Uterus (tissue), 2 donors: ENCODE results near the gene GLS.

Source experiments
- CTCF ChIP-seq, 4 experiments: fragments of 200-600 bp in 2 of 4; fragments of 450-650 bp in 2 of 4; sonication (generic) in 2 of 4; IDR thresholded peaks; one replicate each; pipeline ENCODE4 v1.5.1; 2016 to 2019; ENCODE audit warnings: antibody characterized with exemption in 4 of 4, mild to moderate bottlenecking in 2 of 4, moderate library complexity in 1 of 4
- POLR2A ChIP-seq, 2 donors: fragments of 450-650 bp; IDR thresholded peaks; one replicate each; pipeline ENCODE4 v1.6.1; 2016; ENCODE audit warnings: antibody characterized with exemption in 2 of 2, mild to moderate bottlenecking in 1 of 2, moderate library complexity in 1 of 2

DNA sequence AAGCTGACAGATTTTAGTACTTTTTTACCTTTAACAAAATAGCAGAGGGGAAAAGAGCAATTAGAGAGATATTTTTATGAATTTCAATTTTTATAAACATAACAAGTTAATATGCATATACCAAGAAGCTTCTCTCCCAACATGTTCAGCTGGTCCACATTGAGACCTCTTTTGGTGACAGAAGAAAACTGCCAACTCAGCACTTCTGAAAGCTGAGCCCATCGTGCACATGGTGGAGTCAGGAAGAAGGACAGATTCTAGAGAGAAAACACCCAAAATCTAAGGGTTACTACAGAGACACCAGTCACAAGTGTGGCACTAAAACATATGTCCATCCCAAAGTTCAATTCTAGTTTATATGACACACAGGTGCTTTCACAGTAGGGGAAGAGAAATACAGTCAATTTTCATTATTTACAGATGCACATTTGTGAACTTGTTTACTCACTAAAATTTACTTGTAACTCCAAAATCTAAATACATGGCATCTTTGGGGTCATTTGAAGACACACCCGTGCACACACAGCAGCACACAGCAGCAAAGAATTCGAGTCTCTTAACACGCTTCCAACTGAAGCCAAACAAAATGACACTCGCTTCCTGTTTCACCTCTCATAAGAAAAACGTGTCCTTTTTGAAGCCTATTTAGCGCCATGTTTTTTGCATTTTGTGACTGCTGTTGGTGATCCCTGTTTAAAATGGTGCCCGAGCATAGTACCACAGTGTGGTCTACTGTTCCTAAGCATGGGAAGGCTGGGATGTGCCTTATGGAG is 101.8 kb downstream of the GLS start:
- TF ChIP-seq POLR2A (IDR thresholded peaks at IDR 0.05) (no peak), CTCF (IDR thresholded peaks at IDR 0.05) (no peak)
